ENCODE results near the gene ROCK1.
"Not testable (repeated sequence)": the region's sequence is repeated elsewhere in the genome, so short reads cannot be mapped to it uniquely, and the experiment has no call there.

The ROCK1 gene

GRCh38 chr18:21049306-21049705, 62.3 kb downstream of the ROCK1 start:
- no peak for DNase-seq

DNA sequence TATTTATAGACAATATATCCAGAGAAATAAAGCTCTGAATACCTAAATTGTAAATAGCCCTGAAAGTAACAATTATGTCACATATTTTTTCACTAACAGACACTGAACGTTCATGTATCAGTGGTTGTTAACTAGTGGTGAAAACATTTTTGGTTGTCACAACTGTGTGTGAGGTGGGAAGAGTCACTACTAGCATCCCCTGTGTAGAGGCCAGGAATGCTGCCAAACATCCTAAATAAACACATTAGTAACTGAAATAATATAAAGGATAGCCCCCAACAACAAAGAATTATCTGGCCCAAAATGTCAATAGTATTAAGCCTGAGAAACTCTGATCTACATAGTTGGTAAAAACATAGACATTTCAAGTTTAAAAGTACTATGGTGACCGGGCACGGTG, 64.5 kb downstream of the ROCK1 start:
- no peak for DNase-seq

- DNase-seq: no peak
Measured at GRCh38 chr18:21040466-21040865, 71.1 kb downstream of the ROCK1 start.

DNA sequence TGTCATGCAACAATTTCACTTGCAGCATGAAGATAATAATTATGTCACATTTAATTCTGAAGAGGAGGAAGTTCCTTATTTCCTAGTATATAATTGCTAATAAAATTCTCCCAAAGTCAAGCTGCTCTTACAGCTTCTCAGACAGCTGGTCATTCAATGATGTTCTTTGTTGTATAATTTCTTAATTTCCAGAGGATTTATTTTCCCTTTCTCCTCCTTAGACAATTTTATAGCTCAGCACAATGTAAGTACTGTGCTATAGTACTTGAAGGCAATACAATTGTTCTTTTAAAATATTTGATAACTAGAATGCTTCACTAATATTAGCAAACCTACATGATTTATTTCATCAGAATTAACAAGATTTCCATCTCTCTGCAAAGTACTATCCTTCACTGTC, 73.4 kb downstream of the ROCK1 start:
- no peak for DNase-seq

GRCh38 chr18:21031845-21032244, 79.8 kb downstream of the ROCK1 start:
- DNase-seq: no peak

DNA sequence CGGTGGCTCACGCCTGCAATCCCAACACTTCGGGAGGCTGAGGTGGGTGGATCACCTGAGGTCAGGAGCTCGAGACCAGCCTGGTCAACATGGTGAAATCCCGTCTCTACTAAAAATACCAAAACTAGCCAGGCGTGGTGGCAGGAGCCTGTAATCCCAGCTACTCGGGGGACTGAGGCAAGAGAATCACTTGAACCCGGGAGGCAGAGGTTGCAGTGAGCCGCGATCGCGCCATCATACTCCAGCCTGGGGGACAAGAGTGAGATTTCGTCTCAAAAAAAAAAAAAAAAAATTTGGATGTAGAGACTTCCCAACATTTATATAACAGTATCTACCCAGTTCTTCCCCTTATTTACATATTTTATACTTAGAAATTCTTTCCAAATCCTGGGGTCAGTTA, 93.4 kb downstream of the ROCK1 start:
- DNase-seq: not testable (repeated sequence)

DNA sequence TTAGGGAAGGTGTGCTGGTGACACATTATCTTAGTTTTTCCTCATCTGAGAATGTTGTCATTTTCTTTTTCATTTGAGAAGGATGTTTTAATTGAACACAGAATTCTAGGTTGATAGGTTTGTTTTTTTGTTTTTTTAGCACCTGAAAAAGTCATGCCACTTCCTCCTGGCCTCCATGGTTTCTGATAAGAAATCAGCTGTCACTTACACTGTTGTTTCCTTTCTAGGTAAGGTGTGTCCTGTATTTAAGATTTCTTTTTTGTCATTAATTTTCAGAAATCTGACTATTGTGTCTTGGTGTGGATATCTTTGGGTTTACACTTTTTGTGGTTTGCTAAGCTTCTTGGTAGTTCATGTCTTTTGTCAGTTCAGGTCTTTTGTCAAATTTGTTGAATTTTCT, 99.3 kb downstream of the ROCK1 start:
- DNase-seq: no peak

DNA sequence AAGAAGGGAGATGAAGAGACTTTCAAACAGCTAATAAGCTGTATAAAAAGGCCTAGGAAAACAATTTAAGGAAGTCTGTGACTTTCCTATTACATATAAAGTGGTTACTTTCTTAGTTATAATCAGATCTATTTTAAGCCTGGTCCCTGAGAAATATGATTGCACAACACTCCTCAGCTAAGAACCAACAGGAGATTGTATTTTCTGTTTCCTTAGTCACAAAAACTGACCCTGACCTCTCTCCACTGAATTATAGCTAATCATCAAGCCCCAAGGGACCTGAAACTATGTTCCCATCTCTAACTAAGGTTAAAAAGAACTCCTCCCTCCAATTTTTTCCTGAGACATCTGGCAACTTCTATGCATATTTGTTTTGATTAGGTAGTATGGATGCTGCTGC, 106.9 kb downstream of the ROCK1 start:
- DNase-seq: no peak

- no peak for DNase-seq
Measured at GRCh38 chr18:21000667-21001066, 110.9 kb downstream of the ROCK1 start.

- DNase-seq: no peak
Measured at GRCh38 chr18:20997371-20997770, 114.2 kb downstream of the ROCK1 start.

DNA sequence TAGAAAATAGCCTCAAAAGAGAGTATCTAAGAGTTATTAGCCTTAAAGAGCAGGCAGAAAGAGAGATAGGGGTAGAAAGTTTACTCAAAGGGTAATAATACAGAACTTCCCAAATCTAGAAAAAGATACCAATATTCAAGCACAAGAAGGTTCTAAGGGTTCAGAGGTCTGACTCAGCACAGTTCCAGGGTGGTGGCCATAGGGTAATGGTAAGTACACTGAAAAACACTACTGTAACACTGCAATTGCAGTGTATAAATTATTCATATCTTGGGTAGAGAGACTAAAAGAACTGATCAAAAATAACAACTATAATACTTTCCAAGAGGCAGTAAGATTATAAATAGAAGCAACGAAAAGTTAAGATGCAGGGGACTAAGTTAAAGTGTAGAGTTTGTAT, 115.2 kb downstream of the ROCK1 start:
- DNase-seq: no peak

- no peak for DNase-seq
Measured at GRCh38 chr18:20988726-20989125, 122.9 kb downstream of the ROCK1 start.

DNA sequence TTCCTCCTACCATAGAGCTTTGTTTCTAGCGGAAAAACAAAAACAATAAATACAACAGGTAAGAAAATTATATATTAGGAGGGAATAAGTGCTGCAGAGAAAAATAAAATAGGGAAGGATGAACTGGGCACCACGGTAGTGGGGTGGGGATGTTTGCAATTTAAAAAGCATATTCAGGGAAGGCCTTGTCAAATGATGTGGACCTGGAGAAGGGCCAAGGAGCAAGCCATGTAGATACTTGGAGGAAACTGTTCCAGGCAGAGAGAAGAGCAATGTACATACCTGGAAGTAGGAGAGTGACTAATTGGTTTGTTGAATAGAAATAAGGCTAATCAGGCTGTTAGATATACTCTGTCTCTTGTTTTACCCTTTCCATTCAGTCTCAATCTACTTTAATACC, 136.5 kb downstream of the ROCK1 start:
- DNase-seq: no peak

DNA sequence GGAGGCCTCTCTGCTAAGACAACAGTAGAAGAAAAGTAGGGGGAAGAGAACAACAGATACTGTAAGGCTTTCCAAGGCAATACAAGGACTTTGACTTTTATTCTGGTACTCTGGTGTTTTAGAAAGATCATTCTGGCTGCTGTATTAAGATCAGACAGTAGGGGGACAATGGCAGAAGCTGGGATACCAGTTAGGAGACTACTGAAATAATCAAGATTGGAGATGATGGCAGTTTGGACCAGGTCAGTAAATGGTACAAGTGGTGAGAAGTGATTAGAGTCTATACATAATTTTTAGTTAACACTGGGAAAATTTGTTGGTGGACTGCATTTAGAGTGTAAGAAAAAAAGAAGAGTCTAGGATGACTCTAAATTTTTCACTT, 139.7 kb downstream of the ROCK1 start:
- peak in 1 of 2 experiments; percentile 30 for DNase-seq

DNA sequence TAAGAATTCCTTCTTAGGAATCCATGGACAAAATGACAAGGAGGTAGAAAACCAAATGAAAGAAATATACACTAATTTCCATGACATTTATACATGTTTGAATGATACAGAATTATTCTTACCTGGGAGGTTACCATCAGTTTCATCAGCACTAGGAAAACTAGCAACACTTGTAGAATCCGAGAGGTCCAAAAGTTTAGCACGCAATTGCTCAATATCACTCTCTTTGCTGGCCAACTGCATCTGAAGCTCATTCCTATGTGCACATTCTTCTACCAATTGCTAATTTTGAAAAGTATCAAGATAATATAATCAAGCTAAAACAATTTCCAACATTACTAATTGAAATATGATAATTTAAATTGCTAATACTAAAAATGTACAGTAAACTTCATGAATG, 144.8 kb downstream of the ROCK1 start:
- DNase-seq: no peak

GRCh38 chr18:20963027-20963426, 148.6 kb downstream of the ROCK1 start:
- DNase-seq: no peak

- DNase-seq: no peak
Measured at GRCh38 chr18:20960735-20961134, 150.9 kb downstream of the ROCK1 start.

- DNase-seq: not testable (repeated sequence)
Measured at GRCh38 chr18:20950827-20951226, 160.8 kb downstream of the ROCK1 start.

Measured in NCI-H526 (cell line).